Endometrium (tissue), 2 donors: ENCODE results near the gene CPA2.
"Not testable (repeated sequence)": the region's sequence is repeated elsewhere in the genome, so short reads cannot be mapped to it uniquely, and the experiment has no call there.

Experiments
- FAIRE-seq: peaks from 2 replicates; lab custom pipeline; 2012; peaks lifted over from hg19 to GRCh38; lab: Jason Lieb, UNC
- donor health status: control.
- donor health status: control.

Gene CPA2

DNA sequence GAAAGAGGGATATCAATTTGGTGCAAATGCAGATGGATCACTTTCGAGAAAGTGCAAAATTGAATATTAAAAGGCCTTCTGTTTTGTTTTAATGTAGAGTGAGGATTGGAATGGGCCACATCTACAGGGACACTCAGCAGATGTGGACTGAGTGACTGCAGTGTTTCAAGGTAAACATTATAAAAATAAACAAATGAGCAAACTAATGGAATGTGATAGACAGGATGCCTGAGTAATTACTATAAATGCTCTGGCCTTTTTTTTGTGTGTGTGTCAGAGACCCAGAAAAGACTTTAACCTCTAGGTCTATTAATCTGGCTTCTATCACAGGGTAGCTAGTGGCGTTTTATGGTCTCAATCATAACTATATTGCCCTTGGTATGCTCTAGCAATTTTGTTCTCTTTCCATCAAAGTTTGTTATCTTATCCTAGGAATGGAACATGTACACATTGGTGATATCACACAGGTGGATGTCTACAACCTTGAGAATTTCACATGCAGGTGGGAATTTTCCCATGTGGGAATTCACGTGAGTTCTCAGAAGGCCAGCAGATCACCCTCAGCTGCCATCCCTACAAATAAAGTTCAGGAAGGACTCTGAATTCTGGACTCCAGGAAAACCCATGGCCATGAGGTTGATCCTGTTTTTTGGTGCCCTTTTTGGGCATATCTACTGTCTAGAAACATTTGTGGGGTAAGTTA is at the start of gene CPA2:
Gene CPA2, plus strand, starts transcription at position 606 of the 703 bp plus-strand sequence. Its CDS starts 19 bp downstream, at position 625.
- no peak for FAIRE-seq

DNA sequence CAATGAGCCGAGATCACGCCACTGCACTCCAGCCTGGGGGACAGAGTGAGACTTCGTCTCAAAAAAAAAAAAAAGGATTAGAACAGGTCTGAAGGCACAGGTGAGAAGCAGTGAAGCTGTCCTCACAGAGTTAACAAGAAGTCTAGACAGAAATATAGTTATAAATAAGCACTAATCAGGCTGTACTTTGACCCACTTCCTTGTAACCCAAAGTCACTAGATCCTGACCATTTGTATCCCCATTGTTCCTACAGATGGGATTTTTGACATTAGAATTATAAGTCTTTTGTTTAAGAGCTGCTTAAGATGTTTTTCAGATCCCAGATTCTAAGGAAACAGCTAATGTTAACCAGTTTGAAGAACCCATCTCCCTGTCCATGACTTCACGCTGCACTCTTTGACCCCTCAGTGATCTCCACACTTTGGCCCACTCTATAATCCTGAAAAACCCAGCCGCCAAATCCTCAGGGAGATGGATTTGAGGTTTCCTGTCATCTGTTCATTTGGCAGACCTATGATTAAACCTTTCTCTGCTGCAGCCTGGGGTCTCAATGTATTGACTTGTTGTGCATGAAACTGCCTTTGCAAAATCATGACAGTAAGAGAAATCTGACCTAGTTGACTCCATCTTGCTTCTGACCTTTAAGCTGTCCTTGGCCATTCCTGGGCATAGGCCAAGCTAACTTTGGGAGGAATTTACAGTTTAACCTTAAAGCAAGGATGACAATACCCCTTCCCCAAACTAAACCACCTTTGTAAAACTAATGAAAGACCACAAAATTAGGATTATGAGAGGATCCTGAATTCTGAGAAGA is 47.6 kb upstream of the CPA2 start:
- FAIRE-seq: no peak

DNA sequence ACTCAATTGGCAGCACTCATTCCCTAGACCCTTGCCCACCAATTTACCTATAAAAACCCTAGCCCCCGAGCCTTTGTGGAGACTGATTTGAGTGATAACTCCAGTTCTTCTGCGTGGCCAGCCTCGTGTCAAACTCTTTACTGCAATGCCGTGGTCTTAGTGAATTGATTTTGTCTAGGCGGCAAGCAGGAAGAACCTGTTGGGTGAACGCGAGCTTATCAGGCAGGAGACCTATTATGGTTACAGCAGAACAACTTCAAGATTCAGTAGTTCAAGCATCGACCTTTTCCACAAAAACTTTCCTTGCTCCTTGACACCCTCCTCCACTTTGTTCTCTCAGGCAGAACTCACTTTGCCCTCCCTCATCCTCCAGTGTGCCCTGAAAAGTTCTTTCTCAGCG is 46.8 kb upstream of the CPA2 start:
- no peak for FAIRE-seq

DNA sequence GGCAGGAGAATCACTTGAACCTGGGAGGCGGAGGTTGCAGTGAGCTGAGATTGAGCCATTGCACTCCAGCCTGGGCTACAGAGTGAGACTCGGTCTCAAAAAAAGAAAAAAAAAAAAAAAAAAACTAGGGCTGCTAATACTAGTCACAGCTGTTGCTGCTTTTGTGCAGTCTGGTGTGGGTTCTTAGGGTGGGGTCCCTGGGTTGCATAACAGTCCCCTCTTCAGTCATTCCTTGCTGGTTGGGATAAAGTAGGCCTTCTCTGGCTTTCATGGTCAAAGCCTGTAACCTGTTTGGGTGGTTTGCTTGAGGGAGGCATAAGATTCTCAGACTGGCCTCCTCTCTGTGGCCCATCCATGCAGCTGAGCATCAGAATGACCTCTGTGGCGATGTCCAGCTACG is 44.9 kb upstream of the CPA2 start:
- FAIRE-seq: no peak

DNA sequence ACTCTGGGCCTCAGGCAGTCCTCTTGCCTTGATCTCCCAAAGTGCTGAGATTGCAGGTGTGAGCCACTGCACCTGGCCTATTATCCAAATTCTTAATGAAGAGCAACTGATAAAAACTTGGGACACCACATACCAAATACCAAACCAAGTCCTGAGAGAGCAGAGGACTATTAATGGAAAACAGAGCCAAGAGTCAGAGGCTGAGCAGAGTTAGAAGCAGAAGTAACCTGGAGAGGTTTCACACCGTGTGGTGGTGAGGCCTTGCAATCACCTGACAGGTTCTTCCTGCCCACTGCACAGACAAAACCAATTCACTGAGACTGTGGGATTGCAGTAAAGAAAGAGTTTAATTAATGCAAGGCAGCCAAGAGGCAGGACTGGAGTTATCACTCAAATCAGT is 43.0 kb upstream of the CPA2 start:
- no peak for FAIRE-seq

DNA sequence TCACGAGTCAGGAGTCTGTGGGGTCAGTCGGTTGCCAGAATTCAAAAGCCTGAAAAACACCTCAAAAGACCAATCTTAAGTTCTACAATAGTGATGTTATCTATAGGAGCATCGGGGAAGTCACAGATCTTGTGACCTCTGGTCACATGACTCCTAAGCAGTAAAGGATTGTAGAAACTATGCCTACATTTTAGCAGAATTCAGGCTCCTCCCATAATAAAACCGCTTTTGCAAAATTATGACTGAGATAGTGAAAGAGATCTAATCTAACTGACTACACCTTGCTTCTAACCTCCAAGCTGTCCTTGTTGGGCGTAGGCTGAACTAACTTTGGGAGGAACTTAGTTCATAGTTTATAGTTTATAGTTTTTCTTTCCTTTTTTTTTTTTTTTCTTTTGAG is 42.5 kb upstream of the CPA2 start:
- no peak for FAIRE-seq

DNA sequence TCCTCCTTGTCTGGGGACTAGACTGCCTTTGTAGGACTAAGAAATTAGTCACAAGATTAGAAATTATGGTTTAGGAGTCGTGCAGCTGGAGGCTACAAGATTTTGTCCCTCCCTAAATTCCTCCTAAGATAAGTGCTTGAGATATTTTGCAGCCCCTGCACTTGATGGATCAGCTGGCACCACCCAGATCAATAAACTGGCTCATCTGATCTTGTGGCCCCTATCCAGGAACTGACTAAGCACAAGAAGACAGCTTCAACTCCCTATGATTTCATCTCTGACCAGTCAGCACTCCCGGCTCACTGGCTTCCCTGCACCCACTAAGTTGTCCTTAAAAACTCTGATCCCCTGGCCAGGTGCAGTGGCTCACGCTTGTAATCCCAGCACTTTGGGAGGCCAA is 41.7 kb upstream of the CPA2 start:
- not testable (repeated sequence) for FAIRE-seq

DNA sequence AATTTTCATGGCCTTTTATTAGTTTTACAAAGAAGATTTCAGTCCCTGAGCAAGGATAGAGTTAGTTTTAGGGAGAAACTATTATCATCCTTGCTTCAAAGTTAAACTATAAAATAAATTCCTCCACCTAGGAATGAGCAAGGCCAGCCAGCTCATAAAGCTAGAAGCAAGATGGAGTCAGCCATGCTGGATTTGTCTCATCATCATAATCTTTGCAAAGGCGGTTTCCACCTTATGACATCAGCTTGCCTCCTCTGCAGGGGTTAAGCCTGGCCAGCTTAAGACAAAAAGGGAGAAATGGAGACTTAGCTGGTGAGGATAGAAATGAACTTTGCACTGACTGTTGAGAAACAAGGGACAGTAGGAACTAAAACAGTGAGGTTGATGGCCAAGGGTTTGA is 40.3 kb upstream of the CPA2 start:
- no peak for FAIRE-seq

DNA sequence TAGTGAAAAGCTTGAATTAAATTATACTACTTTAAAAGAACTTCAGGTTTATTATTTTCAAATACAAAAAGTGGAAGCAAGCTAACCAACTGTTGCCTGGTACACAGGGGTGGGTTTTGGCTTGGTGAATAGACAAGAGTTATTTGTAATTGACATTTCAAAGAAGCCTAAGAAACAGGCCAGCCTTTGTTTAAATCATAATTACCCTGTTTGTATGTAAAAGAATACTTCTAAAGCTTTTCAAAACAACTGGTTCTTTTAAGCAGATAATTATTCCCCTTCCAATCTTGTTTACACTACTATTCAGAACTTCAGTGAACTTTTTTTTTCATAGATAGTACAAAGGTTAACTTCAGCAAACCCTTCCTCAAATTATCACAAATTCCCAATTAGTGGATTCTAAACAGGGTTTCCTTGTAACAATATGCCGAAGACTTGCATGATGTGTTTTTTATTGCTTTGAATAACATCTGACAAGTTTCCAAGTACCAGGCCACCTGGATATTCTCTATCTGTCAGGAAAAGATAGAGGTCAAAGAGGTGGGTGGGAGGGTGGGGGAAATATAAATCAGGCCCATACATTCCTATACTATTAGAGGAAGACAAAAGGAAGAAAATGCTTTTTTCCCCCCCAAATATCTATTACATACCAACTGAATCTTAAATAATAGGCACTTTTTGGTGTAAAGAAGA is 38.6 kb upstream of the CPA2 start:
- FAIRE-seq: peak; percentile 8

DNA sequence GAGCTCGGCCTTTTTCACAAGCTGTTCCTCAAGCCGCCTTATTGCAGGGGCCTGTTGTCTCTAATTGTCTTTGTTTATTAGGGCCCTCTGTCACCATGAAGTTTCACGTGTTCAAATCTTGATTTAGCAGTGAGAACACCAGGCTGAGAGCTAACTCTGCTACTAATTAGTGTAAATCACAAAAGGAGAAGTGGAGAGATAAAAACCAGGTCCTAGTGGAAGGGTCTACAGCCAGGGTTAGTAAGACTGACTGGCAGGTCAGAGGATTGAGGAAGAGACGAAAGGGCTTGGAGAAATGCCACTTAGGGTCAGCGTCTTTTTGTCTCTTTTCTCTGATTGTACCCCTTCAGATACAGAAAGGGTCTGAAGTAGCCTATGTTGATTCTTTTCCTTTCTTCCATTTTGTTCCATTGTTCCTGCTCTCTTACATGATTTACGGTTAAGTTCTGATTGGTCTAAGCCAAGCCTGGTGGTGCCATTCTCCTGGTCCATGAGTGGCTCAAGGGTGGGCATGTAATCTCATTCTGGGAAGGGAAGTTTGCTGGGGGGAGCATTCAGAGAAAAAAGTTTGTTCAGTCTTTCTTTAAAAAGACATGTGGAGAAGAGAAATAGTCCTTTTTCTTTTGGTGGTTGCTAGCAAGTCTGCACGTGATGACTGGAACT is 37.7 kb upstream of the CPA2 start:
- FAIRE-seq: no peak

DNA sequence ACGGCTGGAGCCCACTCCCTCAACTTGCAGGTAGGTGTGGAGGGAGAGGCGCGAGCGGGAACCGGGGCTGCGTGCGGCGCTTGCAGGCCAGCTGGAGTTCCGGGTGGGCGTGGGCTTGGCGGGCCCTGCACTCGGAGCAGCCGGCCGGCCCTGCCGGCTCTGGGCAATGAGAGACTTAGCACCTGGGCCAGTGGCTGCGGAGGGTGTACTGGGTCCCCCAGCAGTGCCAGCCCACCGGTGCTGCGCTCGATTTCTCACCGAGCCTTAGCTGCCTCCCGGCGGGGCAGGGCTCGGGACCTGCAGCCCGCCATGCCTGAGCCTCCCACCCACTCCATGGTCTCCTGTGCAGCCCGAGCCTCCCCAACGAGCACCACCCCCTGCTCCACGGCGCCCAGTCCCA is 36.7 kb upstream of the CPA2 start:
- not testable (repeated sequence) for FAIRE-seq

DNA sequence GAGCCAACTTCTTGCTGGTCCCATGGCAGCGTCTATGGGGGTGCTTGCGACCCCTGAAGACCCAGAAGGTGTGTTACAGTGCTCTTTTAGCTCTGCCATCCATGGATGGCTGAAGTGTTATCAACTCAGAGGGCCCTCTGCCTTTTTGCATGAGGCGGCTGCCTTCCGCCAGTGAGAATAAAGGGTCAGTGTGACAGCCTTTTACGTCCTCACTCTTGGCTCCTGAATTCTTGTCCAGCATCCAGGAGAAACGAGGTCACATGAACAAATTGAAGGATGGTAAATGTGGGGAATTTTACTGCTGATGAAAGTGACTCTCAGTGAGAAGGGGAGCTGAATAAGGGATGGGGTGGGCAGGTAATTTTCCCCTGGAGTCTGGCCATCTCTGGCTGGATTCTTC is 34.9 kb upstream of the CPA2 start:
- FAIRE-seq: no peak

DNA sequence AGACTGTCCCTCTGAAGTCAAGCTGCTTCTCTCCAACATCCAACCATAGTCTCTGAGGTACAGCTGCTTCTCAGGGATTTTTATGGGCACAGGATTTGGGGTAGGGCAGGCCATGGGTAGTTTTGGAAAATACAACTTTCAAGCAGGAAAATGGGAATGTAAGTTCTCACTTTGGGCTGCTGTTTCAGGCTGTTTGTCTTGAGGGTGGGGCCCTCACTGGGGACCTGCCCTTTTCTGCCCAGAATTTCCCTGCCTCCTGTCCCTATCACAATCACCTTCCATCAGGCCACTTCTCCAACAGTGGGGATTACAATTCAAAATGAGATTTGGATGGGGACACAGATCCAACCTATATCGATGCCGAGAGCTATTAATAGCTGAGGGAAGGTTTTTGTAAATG is 34.5 kb upstream of the CPA2 start:
- no peak for FAIRE-seq

DNA sequence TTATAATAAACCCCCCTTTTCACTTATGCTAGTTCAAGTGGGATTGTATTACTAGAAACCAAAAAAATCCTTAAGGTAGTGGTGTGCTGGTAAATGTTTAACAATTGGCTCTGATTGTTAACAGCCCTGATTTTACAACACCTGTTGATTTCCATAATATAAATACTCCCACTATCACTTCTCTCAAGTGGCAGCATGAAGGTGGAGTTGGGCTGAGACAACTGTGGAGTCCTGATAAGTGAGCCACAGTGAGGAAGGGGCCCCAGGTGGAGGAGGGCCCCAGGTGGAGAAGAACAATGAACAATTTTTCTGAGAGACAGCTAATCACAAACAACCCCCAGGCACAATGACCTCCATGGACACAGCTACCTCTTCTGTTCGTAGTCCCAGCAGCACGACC is 32.6 kb upstream of the CPA2 start:
- no peak for FAIRE-seq

DNA sequence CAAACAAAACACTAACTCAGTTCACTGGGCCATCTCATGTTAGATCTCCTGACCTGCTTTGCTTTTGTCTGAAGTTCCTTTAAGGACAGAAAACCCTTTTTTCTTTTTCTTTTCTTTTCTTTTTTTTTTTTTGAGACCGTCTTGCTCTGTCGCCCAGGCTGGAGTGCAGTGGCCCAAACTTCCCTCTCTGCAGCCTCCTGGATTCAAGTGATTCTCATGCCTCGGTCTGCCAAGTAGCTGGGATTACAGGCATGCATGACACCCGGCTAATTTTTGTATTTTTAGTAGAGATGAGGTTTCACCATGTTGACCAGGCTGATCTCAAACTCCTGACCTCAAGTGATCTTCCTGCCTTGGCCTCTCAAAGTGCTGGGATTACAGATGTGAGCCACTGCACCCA is 30.3 kb upstream of the CPA2 start:
- not testable (repeated sequence) for FAIRE-seq

DNA sequence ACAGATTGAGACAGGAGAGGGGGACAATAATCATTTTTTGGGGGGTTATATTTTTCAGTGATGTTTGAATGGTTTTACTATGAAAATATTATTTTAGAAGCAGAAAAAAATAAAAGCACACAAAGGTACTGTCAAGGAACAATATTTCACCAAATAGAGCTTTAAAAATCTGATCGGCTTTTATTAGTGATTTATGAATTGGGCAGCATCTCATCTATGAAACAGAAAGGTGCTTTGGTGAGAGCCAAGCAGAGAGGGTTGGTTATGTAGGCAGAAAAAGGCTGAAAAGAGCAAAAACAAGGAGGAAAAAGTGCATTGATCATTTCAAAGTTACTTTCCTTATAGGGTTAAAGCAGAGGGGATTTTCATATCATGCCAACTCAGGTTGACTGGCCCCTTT is 26.4 kb upstream of the CPA2 start:
- FAIRE-seq: no peak

DNA sequence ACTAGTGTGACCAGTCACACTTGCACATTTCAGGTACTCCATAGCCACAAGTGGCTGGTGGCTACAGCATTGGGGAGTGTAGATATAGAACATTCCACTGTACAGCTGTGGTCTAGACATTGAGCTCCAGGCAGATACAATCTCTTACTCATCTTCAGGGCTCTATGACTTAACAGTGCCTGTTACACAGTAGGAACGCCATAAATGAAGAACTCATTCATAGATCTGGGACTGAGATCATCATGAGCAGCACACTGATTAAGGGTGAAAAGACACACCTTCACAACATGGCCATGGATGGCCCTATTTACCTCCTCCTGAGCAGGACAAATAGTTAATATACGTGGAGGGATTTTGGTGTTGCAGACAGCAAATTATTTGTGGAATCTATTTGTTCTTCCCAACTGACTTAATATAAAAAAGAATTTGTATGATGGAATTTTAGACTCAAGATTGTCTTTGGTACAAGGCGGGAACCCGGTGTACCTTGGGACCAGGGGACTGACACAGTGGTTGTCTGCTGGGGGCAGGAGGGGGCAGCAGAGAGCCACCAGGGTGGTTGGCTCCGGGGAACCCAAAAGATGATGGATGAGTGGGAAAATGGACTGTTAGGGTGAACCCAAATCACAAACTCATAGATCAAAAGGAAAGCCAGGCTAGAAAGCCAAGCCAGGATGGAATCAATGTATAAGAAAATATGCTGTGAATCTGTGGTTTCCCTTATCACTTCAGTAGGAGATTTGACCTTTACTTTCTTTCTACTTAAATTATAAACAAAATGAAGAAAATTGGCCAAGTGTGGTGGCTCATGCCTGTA is 24.3 kb upstream of the CPA2 start:
- no peak for FAIRE-seq

DNA sequence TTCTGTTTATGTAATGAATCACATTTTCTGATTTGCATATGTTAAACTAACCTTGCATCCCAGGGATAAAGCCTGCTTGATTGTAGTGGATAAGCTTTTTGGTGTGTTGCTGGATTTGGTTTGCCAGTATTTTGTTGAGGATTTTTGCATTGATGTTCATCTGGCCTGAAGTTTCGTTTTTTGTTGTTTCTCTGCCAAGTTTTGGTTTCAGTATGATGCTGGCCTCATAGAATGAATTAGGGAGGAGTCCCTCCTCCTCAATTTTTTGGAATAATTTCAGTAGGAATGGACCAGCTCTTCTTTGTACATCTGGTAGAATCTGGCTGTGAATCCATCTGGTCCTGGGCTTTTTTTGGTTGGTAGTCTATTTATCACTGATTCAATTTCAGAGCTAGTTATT is 23.2 kb upstream of the CPA2 start:
- FAIRE-seq: peak; percentile 99

DNA sequence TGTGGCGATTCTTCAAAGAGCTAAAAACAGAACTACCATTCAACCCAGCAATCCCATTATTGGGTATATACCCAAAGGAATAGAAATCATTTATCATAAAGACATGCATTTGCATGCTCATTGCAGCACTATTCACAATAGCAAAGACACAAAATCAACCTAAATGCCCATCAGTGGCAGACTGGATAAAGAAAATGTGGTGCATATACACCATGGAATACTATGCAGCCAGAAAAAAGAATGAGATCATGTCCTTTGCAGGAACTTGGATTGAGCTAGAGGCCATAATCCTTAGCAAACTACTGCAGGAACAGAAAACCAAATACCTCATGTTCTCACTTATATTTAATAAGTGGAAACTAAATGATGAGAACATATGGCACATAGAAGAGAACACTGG is 20.2 kb upstream of the CPA2 start:
- not testable (repeated sequence) for FAIRE-seq

DNA sequence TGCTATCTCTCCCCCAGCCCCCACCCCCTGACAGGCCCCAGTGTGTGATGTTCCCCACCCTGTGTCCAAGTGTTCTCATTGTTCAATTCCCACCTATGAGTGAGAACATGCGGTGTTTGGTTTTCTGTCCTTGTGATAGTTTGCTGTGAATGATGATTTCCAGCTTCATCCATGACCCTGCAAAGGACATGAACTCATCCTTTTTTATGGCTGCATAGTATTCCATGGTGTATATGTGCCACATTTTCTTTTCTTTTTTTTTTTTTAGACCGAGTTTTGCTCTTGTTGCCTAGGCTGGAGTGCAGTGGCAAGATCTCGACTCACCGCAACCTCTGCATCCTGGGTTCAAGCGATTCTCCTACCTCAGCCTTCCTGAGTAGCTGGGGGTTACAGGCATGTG is 17.8 kb upstream of the CPA2 start:
- not testable (repeated sequence) for FAIRE-seq

DNA sequence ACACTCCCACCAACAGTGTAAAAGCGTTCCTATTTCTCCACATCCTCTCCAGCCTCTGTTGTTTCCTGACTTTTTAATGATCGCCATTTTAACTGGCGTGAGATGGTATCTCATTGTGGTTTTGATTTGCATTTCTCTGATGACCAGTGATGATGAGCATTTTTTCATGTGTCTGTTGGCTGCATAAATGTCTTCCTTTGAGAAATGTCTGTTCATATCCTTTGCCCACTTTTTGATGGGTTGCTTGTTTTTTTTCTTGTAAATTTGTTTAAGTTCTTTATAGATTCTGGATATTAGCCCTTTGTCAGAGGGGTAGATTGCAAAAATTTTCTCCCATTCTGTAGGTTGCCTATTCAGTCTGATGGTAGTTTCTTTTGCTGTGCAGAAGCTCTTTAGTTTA is 17.0 kb upstream of the CPA2 start:
- FAIRE-seq: not testable (repeated sequence)

DNA sequence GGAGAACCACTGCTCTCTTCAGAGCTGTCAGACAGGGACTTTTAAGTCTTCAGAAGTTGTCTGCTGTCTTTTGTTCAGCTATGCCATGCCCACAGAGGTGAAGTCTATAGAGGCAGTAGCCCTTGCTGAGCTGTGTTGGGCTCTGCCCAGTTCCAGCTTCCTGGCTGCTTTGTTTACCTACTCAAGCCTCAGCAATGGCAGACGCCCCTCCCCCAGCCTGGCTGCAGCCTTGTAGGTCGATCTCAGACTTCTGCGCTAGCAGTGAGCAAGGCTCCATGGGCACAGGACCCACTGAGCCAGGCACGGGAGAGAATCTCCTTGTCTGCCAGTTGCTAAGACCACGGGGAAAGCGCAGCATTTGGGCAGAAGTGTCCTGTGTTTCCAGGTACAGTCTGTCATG is 12.1 kb upstream of the CPA2 start:
- FAIRE-seq: no peak
